ENCODE measurements around the gene ALG1.

Gene ALG1

GRCh38 chr16:5064915-5065314 is 6.7 kb upstream of the ALG1 start:
- Histone ChIP-seq H3K36me3 (ENCODE audit: insufficient read depth) (no peaks in the 10 kb centered on the region), H4K20me1 (ENCODE audit: insufficient read depth) (no peaks in the 10 kb centered on the region), H3K27ac (no peak overlapping the region), H3K4me2 (no peak overlapping the region), H3K79me2 (ENCODE audit: insufficient read depth, low read depth) (no peaks in the 10 kb centered on the region), H3K4me3 (IDR thresholded peaks at IDR 0.05; ENCODE audit: insufficient read depth, low read depth, low read length) (no peak overlapping the region), H3K4me1 (ENCODE audit: low read depth, poor library complexity, severe bottlenecking) (no peaks in the 10 kb centered on the region), H3K9ac (no peak overlapping the region), H3K27me3 (ENCODE audit: insufficient read depth, low read depth) (no peaks in the 10 kb centered on the region; the same call in 1 of the 2 replicates), H2AFZ (ENCODE audit: low read depth) (no peak overlapping the region)
- no peak for TF ChIP-seq CTCF (conservative IDR thresholded peaks at IDR 0.05; ENCODE audit: low read depth, low read length)

DNA sequence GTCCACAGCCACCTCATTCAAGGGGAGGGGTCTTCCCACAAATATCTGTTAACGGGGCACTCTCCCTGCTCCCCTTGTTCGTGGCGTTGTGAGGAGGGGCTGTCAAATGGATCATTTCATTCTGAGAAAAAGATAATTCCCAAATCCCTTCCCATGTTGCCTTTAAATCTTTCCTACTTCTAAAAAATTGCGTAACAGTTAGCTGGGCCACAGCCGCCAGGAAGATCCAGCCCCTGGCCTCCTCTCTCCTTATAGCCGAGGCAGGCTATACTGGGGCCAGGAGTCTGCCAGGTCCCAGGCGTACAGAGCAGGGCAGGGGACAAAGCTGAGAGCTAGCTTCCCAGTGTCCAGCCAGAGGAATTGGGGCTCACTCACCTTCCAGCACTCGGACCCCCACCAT is 6.3 kb upstream of the ALG1 start:
- H3K4me3 ChIP-seq (IDR thresholded peaks at IDR 0.05; ENCODE audit: insufficient read depth, low read depth, low read length): no peak overlapping the region
- no peaks in the 10 kb centered on the region for H3K79me2 ChIP-seq (ENCODE audit: insufficient read depth, low read depth)
- H3K4me1 ChIP-seq (ENCODE audit: low read depth, poor library complexity, severe bottlenecking): no peaks in the 10 kb centered on the region
- no peaks in the 10 kb centered on the region for H3K36me3 ChIP-seq (ENCODE audit: insufficient read depth)
- no peak overlapping the region for H3K9ac ChIP-seq
- H3K27ac ChIP-seq: no peak overlapping the region
- TF ChIP-seq CTCF (conservative IDR thresholded peaks at IDR 0.05; ENCODE audit: low read depth, low read length): no peak
- H3K27me3 ChIP-seq (ENCODE audit: insufficient read depth, low read depth): no peaks in the 10 kb centered on the region; the same call in 1 of the 2 replicates
- no peak overlapping the region for H2AFZ ChIP-seq (ENCODE audit: low read depth)
- H3K4me2 ChIP-seq: no peak overlapping the region
- H4K20me1 ChIP-seq (ENCODE audit: insufficient read depth): no peaks in the 10 kb centered on the region

DNA sequence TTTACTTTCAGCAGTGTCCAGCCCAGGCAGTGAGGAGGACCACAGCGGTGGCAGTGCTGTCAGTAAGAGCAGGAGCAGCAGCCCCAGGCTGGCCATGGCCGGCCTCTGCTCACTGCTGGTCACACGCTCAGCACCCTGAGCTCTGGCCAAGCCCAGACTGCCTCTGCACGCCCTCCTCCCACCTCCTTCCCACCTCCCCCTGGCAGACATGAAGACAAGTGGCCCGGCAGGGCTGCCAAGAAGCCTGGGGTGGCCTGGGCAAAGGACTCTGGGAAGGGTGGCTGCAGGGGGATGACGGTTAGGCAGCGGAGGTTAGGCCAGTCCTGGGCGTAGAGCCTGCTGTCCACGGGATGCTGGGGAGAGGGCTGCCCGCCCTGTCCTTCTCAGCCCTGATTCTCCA is 5.8 kb upstream of the ALG1 start, which contains the start of gene C16orf89:
TSS of gene C16orf89 (minus strand) at position 144 of the 400 bp plus-strand sequence. CDS start at position 96, 48 bp downstream.
- Histone ChIP-seq H3K36me3 (ENCODE audit: insufficient read depth) (no peaks in the 10 kb centered on the region), H3K9ac (no peak within 1 kb of the TSS), H3K27ac (no peak within 1 kb of the TSS)

DNA sequence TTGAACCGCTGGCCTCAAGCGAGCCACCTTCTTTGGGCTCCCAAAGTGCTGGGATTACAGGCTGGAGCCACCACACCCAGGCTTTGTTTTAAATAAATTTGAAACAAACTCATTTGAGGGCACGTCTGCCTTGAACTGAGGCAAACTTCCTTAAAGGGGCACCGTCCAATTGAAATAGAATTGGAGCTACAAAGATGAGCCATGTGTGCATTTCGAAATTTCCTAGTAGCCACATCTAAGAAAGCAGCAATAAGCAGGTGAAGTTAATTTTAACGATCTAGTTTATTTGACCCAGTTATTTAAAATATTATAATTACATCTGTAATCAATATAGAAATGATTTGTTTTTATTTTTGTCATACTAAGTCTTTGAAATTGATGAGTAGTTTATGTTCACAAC is 5.1 kb upstream of the ALG1 start:
- no peak overlapping the region for H3K27ac ChIP-seq
- H2AFZ ChIP-seq (ENCODE audit: low read depth): no peak overlapping the region
- no peaks in the 10 kb centered on the region for H4K20me1 ChIP-seq (ENCODE audit: insufficient read depth)
- H3K27me3 ChIP-seq (ENCODE audit: insufficient read depth, low read depth): no peaks in the 10 kb centered on the region; the same call in 1 of the 2 replicates
- H3K4me3 ChIP-seq (IDR thresholded peaks at IDR 0.05; ENCODE audit: insufficient read depth, low read depth, low read length): no peak overlapping the region
- no peak overlapping the region for H3K9ac ChIP-seq
- H3K4me2 ChIP-seq: no peak overlapping the region
- H3K79me2 ChIP-seq (ENCODE audit: insufficient read depth, low read depth): no peaks in the 10 kb centered on the region
- no peak for TF ChIP-seq CTCF (conservative IDR thresholded peaks at IDR 0.05; ENCODE audit: low read depth, low read length)
- H3K4me1 ChIP-seq (ENCODE audit: low read depth, poor library complexity, severe bottlenecking): peaks cover 8% of the 10 kb centered on the region
- no peaks in the 10 kb centered on the region for H3K36me3 ChIP-seq (ENCODE audit: insufficient read depth)

More for the DNA sequence above, 5.8 kb upstream of the ALG1 start, which contains the start of gene C16orf89:
- Histone ChIP-seq H4K20me1 (ENCODE audit: insufficient read depth) (no peaks in the 10 kb centered on the region), H3K4me3 (IDR thresholded peaks at IDR 0.05; ENCODE audit: insufficient read depth, low read depth, low read length) (no peak within 1 kb of the TSS), H2AFZ (ENCODE audit: low read depth) (no peak within 1 kb of the TSS), H3K4me1 (ENCODE audit: low read depth, poor library complexity, severe bottlenecking) (peaks cover under 1% of the 10 kb centered on the region), H3K27me3 (ENCODE audit: insufficient read depth, low read depth) (no peaks in the 10 kb centered on the region; the same call in 1 of the 2 replicates), H3K4me2 (no peak within 1 kb of the TSS), H3K79me2 (ENCODE audit: insufficient read depth, low read depth) (no peaks in the 10 kb centered on the region)
- no peak for TF ChIP-seq CTCF (conservative IDR thresholded peaks at IDR 0.05; ENCODE audit: low read depth, low read length)
